Dendritic cell treated with granulocyte-macrophage colony-stimulating factor and Interleukin-4, amounts not matched to agents 40 ng/mL and 50 ng/mL, for 4 days (primary cell): ENCODE data around the gene CYP26B1.

Experiments used
- H3K27ac Mint-ChIP-seq: one replicate; pipeline ENCODE4 v1.8.0; 2022; ENCODE audit warnings: mild to moderate bottlenecking, mixed read lengths
- H3K27me3 Mint-ChIP-seq: one replicate; pipeline ENCODE4 v1.8.0; 2022; ENCODE audit warnings: mild to moderate bottlenecking, mixed read lengths
- H3K36me3 Mint-ChIP-seq: one replicate; pipeline ENCODE4 v1.8.0; 2022; ENCODE audit warnings: low read depth, mixed read lengths
- H3K4me1 Mint-ChIP-seq: one replicate; pipeline ENCODE4 v1.8.0; 2022; ENCODE audit warnings: low read depth, mixed read lengths
- H3K4me3 Mint-ChIP-seq: one replicate; pipeline ENCODE4 v1.8.0; 2022; ENCODE audit warnings: mild to moderate bottlenecking, moderate library complexity, mixed read lengths
- H3K9me3 Mint-ChIP-seq: one replicate; pipeline ENCODE4 v1.8.0; 2022; ENCODE audit warnings: mixed read lengths
- intact Hi-C: fragments of 100-400 bp; cut with micrococcal nuclease; formaldehyde crosslinking; loops from one replicate; pipeline ENCODE4 v1.15.0; 2022

CYP26B1 gene

GRCh38 chr2:72149556-72150156 lies 2.0 kb upstream of the CYP26B1 start:
- intact Hi-C loops, result loop anchor here (1.0 to 5.0 kb wide), 2 partner anchors 225 to 602 kb away; no protein-coding TSS in a partner anchor
- peaks cover 42% of the 10 kb centered on the region for H3K4me1 Mint-ChIP-seq
- H3K27ac Mint-ChIP-seq, result no peak overlapping the region
- no peaks in the 10 kb centered on the region for H3K9me3 Mint-ChIP-seq
- H3K4me3 Mint-ChIP-seq, result no peak overlapping the region
- H3K27me3 Mint-ChIP-seq, result peaks cover 78% of the 10 kb centered on the region
- H3K36me3 Mint-ChIP-seq, result no peaks in the 10 kb centered on the region

GRCh38 chr2:72148837-72149555 lies 1.3 kb upstream of the CYP26B1 start:
- Mint-ChIP-seq H3K4me3 (peak overlapping the region; percentile 66), H3K9me3 (no peaks in the 10 kb centered on the region), H3K27me3 (peaks cover 84% of the 10 kb centered on the region), H3K36me3 (no peaks in the 10 kb centered on the region), H3K27ac (no peak overlapping the region), H3K4me1 (peaks cover 44% of the 10 kb centered on the region)
- intact Hi-C loops, result loop anchor here (5.0 kb wide), 1 partner anchor 602 kb away; no protein-coding TSS in a partner anchor

- Mint-ChIP-seq H3K27ac (no peak overlapping the region), H3K27me3 (peaks cover 90% of the 10 kb centered on the region), H3K4me1 (peaks cover 51% of the 10 kb centered on the region), H3K36me3 (no peaks in the 10 kb centered on the region), H3K4me3 (peak overlapping the region; percentile 66), H3K9me3 (no peaks in the 10 kb centered on the region)
- intact Hi-C loops, result loop anchor here (5.0 kb wide), 1 partner anchor 601 kb away; no protein-coding TSS in a partner anchor
These were observed 558 bp upstream of the CYP26B1 start for GRCh38 chr2:72148003-72148836.

- Mint-ChIP-seq H3K9me3 (no peaks in the 10 kb centered on the region), H3K27ac (no peak overlapping the region), H3K4me3 (no peak overlapping the region), H3K4me1 (peaks cover 51% of the 10 kb centered on the region), H3K36me3 (no peaks in the 10 kb centered on the region), H3K27me3 (peaks cover 95% of the 10 kb centered on the region)
- intact Hi-C loops, result loop anchor here (5.0 kb wide), 1 partner anchor 599 kb away; no protein-coding TSS in a partner anchor
These were observed 1.0 kb downstream of the CYP26B1 start for GRCh38 chr2:72146347-72147302.

GRCh38 chr2:72145658-72146329 lies 1.9 kb downstream of the CYP26B1 start:
- Mint-ChIP-seq H3K27me3 (peaks cover 94% of the 10 kb centered on the region), H3K36me3 (no peaks in the 10 kb centered on the region), H3K4me3 (peak overlapping the region; percentile 24), H3K27ac (no peak overlapping the region), H3K9me3 (no peaks in the 10 kb centered on the region), H3K4me1 (peaks cover 51% of the 10 kb centered on the region)
- intact Hi-C loops, result loop anchor here (5.0 kb wide), 1 partner anchor 598 kb away; no protein-coding TSS in a partner anchor

GRCh38 chr2:72145289-72145657 lies 2.4 kb downstream of the CYP26B1 start:
- H3K4me1 Mint-ChIP-seq, result peaks cover 49% of the 10 kb centered on the region

GRCh38 chr2:72144632-72145288 lies 2.9 kb downstream of the CYP26B1 start:
- Mint-ChIP-seq H3K4me1 (peaks cover 44% of the 10 kb centered on the region), H3K27ac (no peak overlapping the region), H3K27me3 (peaks cover 84% of the 10 kb centered on the region), H3K9me3 (no peaks in the 10 kb centered on the region), H3K4me3 (peak overlapping the region; percentile 63), H3K36me3 (no peaks in the 10 kb centered on the region)
- intact Hi-C loops, result loop anchor here (5.0 kb wide), 1 partner anchor 597 kb away; no protein-coding TSS in a partner anchor

More at GRCh38 chr2:72145289-72145657, 2.4 kb downstream of the CYP26B1 start:
- Mint-ChIP-seq H3K36me3 (no peaks in the 10 kb centered on the region), H3K27me3 (peaks cover 89% of the 10 kb centered on the region), H3K27ac (no peak overlapping the region), H3K4me3 (peak overlapping the region; percentile 63), H3K9me3 (no peaks in the 10 kb centered on the region)
- intact Hi-C loops, result loop anchor here (5.0 kb wide), 1 partner anchor 598 kb away; no protein-coding TSS in a partner anchor

GRCh38 chr2:72144274-72144631 lies 3.4 kb downstream of the CYP26B1 start:
- H3K4me3 Mint-ChIP-seq, result no peak overlapping the region

GRCh38 chr2:72143441-72144273 lies 4.0 kb downstream of the CYP26B1 start:
- H3K4me1 Mint-ChIP-seq, result peaks cover 33% of the 10 kb centered on the region
- H3K27ac Mint-ChIP-seq, result no peak overlapping the region
- H3K4me3 Mint-ChIP-seq, result no peak overlapping the region
- intact Hi-C loops, result no loop called here
- H3K9me3 Mint-ChIP-seq, result no peaks in the 10 kb centered on the region
- no peaks in the 10 kb centered on the region for H3K36me3 Mint-ChIP-seq
- peaks cover 74% of the 10 kb centered on the region for H3K27me3 Mint-ChIP-seq

More at GRCh38 chr2:72144274-72144631, 3.4 kb downstream of the CYP26B1 start:
- Mint-ChIP-seq H3K27ac (no peak overlapping the region), H3K27me3 (peaks cover 79% of the 10 kb centered on the region), H3K36me3 (no peaks in the 10 kb centered on the region), H3K9me3 (no peaks in the 10 kb centered on the region), H3K4me1 (peaks cover 39% of the 10 kb centered on the region)
- intact Hi-C loops, result no loop called here

GRCh38 chr2:72142570-72143440 lies 4.9 kb downstream of the CYP26B1 start:
- intact Hi-C loops, result no loop called here
- Mint-ChIP-seq H3K9me3 (no peaks in the 10 kb centered on the region), H3K27ac (no peak overlapping the region), H3K4me3 (no peak overlapping the region), H3K4me1 (peaks cover 30% of the 10 kb centered on the region), H3K27me3 (peaks cover 68% of the 10 kb centered on the region), H3K36me3 (no peaks in the 10 kb centered on the region)

- H3K36me3 Mint-ChIP-seq, result no peaks in the 10 kb centered on the region
- peaks cover 28% of the 10 kb centered on the region for H3K4me1 Mint-ChIP-seq
- intact Hi-C loops, result no loop called here
- H3K27ac Mint-ChIP-seq, result no peak overlapping the region
- H3K27me3 Mint-ChIP-seq, result peaks cover 61% of the 10 kb centered on the region
- H3K4me3 Mint-ChIP-seq, result no peak overlapping the region
- no peaks in the 10 kb centered on the region for H3K9me3 Mint-ChIP-seq
These were observed 5.7 kb downstream of the CYP26B1 start for GRCh38 chr2:72141881-72142451.
